T follicular helper cell (primary cell): ENCODE results near the gene TMEM11.
A peak's percentile ranks its signal among the peaks of the same experiment; 100 is the strongest.
"Not testable (repeated sequence)": the region's sequence is repeated elsewhere in the genome, so short reads cannot be mapped to it uniquely, and the experiment has no call there.

Source experiments
- DNase-seq: peaks from one replicate; pipeline ENCODE4 v3.0.0-alpha.2; 2020; ENCODE audit warnings: low read depth

Gene TMEM11

DNA sequence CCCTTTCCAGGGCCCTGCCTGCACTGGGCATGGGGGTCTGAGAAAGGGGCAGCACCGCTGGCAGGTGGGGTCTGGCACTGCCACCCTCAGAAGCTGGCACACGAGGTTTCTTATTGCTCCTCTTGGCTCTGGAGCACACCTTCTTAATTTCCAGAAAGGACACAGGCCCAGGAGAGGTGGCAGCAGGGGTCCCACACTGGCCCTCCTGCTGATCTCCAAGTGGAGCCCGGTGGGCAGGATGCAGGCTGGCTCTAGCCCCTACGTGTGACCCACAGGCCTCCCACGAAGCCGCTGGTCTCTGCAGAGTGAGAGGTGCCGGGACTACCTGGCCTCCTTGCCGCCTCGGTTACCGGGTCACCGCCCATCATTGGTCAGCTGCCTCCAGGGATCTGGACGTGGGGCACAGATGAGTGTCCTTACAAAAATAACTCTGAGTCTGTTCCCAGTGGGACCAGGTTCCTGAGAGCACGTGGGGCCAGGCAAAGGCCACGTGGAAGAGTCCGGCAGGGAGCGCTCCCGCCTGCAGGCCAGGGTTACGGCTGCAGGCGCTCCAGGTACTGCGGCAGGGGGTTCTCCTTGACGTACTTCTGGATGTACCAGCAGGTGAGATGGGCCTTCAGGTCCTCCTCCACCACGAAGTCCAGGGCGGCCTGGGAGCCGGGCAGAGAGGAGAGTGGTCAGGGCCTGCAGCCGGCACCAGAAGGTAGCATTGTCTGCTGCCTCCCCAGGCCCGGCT, 29.0 kb upstream of the TMEM11 start:
- no peak for DNase-seq

DNA sequence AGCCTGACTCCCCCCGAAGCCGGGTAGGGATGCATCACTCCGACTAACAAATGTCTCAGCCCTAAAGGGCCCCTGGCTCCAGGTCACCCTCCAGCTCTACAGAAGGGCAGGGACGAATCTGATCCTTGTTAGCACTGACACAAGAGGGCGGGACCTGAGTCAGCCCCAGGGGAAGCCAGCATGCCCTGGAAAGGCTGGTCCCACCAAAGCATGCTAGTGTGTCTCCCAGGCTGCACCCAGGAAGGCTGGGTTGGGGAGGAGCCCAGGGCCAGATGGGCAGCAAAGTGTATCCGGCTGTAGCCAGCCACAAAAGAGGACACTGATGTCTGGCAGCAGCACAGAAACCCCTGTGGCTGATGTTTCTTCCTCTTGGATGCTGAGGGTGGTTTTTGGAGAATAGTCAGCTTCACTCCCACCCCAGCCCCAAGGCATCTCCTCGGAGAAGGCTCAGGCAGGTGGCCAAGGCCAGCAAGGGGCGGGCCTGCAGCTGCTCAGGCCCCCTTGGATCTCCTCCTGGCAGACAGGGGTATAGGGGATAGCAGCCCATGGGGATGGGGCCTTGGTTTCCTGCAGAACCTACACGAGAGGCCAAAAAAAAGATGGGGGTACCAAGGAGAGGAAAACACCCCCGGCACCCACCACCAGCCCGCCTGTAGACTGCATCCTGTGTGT, 28.2 kb upstream of the TMEM11 start:
- DNase-seq, result no peak

DNA sequence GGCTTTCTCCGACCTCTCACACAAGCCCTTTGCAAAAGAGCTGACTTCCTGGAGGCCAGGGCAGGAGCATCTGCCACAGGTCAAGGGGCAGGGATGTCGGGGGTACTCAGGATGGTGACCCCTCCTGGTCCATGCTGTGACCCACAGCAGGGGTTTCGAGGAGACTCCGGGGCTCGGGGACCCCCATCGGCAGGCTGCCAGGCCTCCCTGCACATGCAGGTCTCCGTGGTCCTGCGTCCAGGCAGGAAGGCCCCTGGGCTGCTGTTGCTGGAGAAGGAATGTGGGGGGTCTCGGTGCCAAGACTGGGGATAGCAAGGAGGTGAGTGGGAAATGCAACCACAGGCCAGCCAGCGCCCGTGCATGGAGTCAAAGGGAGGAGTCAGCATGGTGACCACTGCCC, 27.6 kb upstream of the TMEM11 start:
- DNase-seq, result no peak

DNA sequence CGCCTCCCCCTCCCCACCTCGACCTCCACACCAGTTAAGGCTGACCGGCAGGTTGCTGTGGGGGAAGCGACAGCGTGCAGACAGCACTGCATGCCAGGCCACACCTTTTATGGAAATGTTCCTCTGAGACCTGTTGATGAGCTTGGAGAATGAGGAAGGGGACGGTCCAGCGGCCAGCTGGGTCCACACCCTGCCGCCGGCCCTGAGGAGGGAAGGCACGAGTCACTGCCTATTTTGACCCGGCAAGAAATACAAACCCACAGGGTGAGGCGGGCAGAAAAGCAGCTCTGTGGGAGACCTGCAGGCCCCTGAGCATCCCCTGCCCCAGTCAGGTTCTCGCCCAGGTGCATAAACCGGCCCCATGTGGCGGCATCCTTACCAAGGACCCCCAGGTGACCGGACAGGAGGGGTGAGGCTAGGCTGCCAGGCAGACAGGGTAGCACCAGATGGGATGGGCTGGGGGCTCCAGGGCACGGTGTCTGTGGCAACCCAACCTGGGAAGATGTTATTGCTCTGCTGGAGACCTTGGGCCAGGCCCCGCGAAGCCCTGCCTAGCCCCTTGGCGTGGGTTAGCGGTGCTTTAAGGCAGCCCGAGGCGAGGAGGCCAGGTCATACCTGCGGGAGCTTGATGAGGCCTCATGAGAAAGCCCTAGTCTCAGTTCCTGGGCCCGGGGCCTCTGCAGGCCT, 26.6 kb upstream of the TMEM11 start:
- no peak for DNase-seq

DNA sequence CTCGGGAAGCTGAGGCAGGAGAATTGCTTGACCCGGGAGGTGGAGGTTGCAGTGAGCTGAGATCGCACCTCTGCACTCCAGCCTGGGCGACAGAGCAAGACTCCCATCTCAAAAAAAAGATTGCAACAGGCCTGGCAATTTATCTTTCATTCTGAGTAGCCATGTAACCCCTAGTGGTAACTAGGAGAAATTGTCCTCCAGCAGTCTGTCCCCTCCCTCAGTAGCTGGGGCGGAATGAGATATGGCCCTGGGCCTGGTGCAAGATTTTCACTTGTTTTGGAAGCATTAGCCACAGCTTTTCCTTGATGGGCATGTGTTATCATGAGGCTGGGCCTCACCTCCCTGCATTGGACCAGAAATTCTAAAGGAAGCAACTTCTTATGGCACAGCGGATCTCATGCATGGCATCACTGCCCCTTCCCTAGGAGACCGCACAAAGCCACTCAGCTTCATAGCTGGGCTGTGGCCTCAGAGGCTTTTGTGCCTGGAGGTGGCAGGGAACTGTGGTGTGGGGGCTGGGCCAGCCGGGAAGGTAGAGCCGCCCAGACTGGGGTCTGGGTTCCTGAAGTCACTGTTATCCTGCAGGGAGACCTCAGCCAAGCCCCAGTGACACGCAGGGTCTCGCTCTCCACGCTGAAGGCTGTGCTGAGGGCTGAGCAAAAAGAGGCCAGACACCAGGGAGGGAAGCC, 25.9 kb upstream of the TMEM11 start:
- DNase-seq, result no peak

DNA sequence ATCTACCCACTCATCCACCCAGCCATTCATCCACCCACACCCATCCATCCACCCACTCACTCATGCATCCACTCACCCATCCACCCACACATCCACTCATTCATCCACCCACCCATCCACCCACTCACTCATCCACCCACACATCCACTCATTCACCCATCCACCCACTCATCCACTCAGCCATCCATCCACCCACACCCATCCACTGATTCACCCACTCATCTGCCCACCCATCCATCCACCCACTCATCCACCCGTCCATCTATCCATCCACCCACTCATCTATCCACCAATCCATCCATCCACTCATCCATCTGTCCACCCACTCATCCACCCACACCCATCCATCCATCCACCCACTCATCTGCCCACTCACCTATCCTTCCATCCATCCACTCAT, 22.0 kb upstream of the TMEM11 start:
- no peak for DNase-seq

DNA sequence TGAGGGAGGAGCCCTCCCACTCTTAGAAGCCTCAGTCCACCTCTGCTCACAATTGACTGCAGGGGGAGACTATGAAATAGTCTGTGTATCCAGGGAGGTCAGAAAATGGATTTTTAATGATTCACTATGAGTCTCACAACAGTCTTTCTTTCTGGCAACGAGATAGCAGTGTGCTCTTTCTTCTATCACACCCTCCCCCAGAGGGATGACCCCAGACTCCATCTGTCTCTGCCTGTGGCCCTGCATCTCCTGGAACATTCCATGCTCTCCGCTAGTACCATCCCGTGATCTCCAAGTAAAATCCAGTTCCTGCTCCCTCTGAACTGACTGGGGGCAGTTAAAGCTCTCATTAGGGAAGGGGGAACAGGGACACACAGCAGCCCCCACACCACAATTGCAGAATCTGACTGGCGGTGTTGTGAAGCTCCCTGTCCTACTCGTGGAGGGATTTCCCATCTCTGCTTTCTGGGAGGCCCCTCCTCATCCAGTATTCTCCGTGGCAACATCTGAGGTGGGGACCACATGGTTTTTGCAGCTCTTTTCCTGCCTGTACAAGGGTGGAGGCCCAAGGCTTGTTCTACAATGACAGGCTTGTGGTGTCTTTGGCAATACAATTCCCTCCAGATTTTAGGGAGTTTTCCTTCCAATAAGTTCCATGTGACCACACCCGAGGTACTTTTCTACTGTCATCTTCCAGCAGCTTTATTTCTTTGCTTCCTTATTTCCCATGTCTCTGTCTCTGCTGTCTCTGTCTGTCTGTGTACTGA, 19.8 kb upstream of the TMEM11 start:
- DNase-seq, result no peak

DNA sequence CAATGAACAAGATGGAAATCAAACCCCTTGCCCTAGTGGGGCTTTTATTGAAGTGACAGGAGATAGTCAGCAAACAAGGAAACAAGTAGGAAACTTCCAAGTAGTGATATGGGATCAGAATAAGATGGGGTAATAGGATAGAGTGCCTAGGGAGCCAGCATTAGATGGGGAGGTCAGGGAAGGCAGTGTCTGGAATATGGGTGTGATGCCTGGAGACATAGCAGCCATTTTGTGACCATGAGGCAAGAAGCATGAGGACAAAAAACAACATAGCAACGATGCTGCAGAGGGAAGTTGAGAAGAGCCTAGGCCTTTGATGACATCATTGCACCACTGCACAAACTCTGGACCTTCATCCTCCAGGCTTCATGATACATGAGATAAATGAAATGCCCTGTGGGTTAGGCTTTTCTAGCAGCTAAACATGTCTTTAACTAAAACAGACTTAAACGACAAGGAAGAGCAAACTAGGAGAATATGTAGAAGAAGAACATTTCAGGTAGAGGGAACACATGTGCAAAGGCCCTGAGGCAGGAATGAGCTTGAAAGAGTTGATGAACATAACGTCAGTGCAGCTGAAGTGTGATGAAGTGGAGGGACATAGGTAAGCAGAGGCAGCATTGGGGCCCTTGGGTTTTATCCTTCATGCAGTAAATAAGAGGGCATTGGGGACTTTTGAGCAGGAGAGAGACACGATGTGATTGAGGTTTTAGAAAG, 18.2 kb upstream of the TMEM11 start:
- DNase-seq, result no peak

DNA sequence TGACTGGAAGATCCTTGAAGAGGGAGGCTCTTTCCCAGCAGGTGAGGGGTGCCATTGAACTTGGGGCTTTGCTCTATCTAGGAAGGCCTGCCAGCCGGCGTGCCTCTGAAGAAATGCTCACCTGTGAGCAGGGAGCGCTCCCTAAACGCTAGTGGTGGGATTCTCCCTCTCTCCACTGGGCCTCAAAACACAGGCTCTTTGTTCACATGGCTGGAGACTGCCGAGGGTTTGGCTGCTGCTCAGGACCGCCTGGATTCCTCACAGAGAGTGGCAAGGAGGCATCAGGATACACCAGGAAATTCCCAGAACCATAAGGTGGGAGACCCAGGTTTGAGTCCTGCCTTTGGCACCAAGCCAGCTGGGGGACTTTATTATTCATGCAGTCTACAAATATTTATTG, 17.6 kb upstream of the TMEM11 start:
- no peak for DNase-seq

DNA sequence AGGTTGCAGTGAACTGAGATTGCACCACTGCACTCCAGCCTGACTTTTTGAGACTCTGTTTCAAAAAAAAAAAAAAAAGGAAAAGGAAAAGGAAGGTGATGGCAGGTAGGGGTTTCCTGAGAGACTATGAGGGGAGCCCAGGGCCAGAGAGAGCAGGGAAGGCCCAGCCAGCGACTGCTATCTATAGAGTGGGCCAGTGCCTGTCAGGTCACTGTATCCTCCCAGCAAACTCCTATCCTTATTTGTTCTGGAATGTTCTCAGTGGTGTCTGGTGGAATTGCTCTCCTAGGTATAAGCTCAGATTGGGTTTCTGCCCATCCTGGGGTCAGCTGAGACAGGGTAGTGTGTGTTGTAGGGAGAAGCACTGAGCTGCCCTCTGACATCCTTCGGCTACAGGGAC, 14.9 kb upstream of the TMEM11 start:
- no peak for DNase-seq

DNA sequence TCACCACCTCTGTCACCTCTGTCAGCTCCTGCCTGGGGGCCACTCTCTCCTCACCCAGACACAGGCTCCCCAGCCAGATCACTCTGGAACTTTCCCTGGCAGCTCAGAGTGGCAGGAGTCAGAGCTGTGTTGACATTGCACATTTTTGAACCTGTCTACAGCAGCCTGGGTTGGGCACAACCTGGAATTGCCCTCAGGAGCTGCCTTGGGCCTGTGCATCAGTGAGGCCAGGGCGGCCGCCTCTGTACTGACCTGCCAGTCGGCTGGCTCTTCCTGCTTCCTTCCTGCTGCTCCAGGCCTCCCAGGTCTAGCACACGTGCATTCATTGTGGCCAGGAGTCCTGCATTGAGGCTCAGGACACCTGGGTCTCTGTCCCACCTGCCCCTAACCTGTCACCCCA, 14.2 kb upstream of the TMEM11 start:
- DNase-seq, result no peak

DNA sequence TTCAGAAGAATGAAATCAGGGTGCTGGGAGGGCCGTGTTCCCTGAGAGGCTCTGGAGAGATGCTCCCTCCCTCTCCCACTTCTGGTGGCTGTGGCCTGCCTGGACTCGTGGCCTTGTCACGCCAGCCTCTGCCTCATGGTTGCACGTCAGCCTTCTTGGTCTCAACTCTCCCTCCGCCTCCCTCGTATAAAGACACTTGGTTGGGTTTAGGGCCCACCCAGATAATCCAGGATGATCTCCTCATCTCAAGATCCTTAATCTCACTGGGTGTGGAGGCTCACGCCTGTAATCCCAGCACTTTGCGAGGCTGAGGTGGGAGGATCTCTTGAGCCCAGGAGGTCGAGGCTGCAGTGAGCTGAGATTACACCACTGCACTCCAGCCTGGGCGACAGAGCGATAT, 13.3 kb upstream of the TMEM11 start:
- not testable (repeated sequence) for DNase-seq

DNA sequence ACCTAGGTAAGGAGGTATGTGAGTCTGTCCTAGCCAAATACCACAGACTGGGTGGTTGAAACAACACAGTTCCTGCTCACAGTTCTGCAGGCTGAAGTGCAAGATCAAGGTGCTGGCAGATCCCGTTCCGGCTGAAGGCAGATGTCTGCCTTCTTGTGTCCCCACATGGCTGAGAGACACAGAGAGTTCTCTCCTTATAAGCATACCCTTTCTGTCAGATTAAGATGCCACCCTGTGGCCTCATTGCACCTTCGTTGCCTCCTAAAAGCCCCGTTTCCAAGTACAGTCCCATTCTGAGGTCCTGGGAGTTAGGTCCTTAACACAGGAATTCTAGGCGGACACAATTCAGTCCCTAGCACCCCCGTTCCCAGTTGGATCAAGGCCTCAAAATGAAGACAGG, 9.1 kb upstream of the TMEM11 start:
- DNase-seq, result no peak

DNA sequence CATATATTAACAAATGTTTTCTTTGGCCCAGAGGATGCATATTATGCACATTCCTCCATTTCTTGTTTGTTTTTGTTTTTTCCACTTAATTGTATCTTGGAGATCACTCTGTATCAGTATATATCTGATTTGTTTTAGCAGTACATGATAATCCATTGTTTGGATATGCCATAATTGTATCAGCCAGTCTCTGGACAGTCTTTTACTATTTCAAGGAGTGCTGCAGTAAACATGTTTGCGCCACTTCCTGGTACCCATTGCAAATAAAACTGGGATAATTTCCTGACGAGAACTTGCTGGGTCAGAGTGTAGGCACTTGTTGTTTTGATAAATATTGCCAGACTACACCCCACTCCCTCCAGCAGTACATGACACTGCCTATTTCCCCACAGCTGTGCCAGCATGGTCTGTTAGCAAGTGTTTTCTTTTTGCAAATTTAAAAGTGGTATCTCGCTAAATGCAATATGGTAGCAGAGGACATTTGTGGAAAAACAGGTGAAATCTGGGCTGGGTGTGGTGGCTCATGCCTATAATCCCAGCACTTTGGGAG, 4.9 kb upstream of the TMEM11 start:
- no peak for DNase-seq

DNA sequence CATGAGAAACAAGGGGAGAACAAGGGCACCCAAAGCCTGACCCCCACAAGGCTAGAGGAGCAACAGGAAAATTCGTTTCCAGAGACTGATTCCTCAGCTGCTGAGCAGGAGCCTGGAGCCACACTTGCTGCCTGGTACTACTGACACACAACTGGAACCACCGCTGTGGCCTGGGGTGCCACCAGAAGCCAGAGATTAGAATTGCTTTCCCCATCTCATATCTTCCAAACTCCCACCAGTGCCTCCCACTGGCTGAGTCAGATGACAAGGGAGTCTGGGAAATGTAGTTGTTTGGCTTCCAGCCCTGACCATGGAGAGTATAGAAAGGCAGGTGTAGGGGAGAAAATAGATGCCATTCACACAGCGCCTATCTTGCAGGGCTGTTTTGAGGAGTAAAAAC, 4.1 kb upstream of the TMEM11 start:
- no peak for DNase-seq

DNA sequence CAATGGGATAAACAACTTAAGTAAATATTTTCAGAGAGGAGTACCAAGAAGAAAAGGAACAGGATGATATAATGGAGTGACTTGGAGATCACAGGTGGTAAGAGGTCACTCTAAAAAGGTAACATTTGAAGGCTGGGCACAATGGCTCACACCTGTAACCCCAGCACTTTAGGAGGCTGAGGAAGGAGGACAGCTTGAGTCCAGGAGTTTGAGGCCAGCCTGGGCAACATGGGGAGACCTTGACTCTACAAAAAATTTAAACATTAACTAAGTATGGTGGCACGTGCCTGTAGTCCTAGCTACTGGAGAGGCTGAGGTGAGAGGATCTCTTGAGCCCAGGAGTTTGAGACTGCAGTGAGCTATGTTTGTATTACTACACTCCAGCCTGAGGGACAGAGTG, 3.4 kb upstream of the TMEM11 start:
- DNase-seq, result no peak

DNA sequence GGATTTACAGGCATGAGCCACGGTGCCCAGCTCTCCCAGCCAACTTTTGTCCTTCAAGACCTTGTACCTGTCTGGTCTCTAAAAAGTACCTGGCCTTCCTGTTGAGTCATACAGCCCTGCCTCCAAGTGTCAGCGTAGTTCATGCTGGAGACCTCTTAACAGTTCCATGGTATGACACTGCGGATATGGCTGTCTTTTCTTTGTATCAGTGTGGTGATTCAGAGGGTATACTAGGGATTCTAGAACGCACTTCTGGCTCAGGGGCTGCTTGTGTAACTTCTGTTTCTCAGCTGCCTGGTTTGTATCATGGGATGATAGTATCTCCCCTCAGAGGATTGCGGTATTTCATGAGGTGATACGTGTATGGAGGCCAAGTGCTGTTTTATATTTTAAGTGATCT, 2.0 kb upstream of the TMEM11 start:
- no peak for DNase-seq

DNA sequence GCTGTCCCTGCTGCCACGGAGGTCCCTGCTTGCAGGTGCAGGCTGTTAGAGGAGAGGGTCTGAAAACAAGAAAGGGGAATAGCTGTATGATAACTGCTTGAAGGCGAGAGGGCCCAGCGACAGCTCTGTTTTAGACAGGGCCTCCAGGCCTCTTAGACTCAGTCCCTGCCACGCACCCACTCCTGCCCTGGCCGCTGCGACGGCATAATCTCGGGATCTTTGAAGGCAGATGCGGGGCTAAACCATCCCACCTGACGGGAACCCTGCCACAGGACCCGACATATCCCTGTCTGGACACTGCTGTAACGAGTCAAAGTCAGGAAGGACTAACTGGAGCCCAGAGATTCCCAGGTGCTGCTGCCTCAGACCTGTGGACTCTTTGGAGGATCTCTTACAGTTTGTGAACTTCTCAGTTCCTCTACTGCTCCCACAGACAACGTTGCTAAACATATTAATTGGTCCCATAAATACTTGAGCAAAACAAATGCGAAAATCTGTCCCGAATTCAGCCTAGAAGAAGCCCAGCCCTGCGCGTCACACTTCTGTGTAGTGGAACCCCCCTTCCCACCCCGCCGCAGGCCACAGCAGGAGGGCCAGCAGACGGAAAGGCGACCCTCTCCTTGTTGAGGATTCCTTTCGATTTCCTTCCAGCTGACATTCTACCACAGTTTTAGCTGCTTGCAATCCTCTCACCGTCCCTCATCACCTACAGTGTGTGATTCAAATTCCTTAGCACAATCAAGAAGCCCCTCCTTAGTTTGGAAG, 998 bp upstream of the TMEM11 start:
- no peak for DNase-seq

DNA sequence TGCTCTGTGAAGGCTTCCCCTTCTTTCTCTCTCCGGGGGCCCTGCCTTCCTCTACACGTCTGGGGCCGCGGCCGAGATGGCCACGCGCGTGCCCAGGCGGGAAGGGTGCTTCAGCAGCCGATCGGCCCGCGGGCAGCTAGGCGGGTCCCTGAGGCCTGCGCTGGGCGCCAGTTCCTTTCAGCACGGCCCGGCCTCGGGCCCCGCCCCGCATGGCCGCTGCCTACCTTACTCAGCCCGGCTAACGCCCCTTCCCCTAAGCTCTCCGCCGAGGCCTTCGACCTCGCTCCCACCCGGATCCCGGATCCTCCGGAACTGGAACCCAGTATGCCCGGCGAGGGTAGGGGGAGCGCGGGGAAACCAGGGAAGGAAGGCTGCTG, 335 bp downstream of the TMEM11 start:
- peak; percentile 7 for DNase-seq
